ENCODE data around the gene ABR.

- TF ChIP-seq, protein P1, sequence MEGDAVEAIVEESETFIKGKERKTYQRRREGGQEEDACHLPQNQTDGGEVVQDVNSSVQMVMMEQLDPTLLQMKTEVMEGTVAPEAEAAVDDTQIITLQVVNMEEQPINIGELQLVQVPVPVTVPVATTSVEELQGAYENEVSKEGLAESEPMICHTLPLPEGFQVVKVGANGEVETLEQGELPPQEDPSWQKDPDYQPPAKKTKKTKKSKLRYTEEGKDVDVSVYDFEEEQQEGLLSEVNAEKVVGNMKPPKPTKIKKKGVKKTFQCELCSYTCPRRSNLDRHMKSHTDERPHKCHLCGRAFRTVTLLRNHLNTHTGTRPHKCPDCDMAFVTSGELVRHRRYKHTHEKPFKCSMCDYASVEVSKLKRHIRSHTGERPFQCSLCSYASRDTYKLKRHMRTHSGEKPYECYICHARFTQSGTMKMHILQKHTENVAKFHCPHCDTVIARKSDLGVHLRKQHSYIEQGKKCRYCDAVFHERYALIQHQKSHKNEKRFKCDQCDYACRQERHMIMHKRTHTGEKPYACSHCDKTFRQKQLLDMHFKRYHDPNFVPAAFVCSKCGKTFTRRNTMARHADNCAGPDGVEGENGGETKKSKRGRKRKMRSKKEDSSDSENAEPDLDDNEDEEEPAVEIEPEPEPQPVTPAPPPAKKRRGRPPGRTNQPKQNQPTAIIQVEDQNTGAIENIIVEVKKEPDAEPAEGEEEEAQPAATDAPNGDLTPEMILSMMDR (IDR thresholded peaks at IDR 0.05; ENCODE audit: low read length), result no peak
- TF ChIP-seq EZH2 (optimal IDR thresholded peaks at IDR 0.05; ENCODE audit: low read depth, low read length), result no peak
- no peak for TF ChIP-seq EZH2phosphoT487 (IDR thresholded peaks at IDR 0.05; ENCODE audit: low read length)
Observed at GRCh38 chr17:967122-967521, 212.7 kb downstream of the ABR start.

All from MM.1S (cell line).